HG03571 (cell line): ENCODE data around the gene SOCS2.
"Not testable (repeated sequence)": the region's sequence is repeated elsewhere in the genome, so short reads cannot be mapped to it uniquely, and the experiment has no call there.

Source experiments
- ATAC-seq: cut with Tn5 transposase; IDR thresholded peaks from one replicate; pipeline ENCODE4 v1.9.1; 2021; ENCODE audit not compliant: unreplicated experiment

Gene SOCS2

DNA sequence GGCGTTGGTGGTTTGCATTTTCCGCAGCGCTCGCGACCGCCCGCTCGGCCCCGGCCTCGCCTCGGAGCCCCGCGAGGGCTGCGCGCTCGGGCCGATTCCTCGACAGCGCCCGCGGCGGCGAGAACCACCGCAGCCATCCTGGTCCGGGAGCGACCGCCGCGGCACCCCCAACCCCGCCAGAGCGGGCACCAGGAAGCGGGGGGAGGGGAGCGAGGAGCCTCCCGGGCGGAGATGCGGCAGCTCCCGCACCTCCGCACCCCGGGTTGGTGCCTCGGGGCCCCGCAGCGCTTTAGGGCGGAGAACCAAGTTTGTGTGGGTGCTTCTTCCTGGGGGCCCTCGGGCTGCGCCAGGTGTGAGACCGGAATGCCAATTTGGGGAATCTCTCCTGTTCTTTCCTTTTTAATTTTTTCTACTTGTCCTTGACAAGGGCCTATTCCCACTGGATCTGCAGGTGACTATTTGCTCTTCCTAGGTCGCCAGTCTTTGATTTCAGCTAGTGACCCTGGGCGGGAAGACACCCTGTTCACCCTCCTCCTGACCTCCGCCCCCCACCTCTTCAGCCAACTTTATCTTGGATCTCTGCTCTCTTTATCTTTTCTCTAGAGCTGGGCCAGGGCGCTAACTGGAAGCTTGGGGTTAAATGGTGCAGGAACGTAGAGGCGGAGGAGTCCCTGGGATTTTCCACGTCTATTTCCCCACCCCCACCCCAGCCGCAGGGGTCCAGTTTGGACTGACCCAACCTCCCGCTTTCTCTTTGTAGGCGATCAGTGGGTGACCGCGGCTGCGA lies at the start of gene SOCS2:
Gene SOCS2, plus strand, starts transcription at position 751 of the 787 bp plus-strand sequence. CDS start 223 bp downstream, outside the sequence.
- no peak for ATAC-seq

GRCh38 chr12:93524386-93525133 lies 47.9 kb upstream of the SOCS2 start:
- no peak for ATAC-seq

- no peak for ATAC-seq
These were observed 45.6 kb upstream of the SOCS2 start for GRCh38 chr12:93526786-93527428.

DNA sequence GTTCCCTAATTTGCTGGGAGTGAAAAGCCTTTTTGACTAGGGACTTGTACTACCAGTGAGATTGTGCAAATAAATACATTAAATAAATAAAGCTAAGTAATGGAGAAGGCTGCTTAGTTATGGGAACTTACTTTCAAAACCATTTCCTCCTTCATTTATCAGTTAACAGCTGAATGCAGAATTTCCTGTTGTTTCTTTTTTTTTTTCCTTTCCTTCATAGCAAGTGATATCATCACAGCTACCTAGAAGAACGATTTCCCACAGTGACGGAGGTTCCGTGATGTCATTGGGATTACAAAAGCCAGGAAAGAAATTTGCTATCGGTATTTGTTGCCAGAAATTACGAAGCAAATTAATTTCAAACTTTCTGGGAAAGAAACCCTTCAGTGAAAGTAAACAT lies 42.1 kb upstream of the SOCS2 start:
- ATAC-seq: no peak

GRCh38 chr12:93533310-93533709 lies 39.2 kb upstream of the SOCS2 start:
- no peak for ATAC-seq

GRCh38 chr12:93536111-93536765 lies 36.2 kb upstream of the SOCS2 start:
- ATAC-seq: no peak

- ATAC-seq: no peak
These were observed 35.5 kb upstream of the SOCS2 start for GRCh38 chr12:93536766-93537488.

DNA sequence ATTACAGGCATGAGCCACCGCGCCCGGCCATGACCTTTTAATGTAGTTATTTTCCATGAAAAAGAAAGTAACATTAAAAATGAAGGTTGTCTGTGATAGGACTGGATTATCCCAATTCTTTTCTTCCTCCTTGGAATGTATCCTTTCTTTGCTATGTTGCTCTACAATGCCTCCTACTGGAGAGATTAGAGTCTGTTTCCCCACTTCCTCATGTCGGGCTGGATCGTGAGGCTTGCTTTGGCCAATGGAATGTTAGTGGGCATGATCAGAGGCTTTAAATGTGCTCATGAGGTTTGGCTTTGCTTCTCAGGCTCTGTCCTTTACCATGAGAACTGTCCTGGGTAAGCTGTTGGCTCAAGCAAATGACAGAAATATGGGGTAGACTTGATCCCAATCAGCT lies 34.7 kb upstream of the SOCS2 start:
- ATAC-seq: no peak

- ATAC-seq: no peak
These were observed 32.7 kb upstream of the SOCS2 start for GRCh38 chr12:93539821-93540220.

DNA sequence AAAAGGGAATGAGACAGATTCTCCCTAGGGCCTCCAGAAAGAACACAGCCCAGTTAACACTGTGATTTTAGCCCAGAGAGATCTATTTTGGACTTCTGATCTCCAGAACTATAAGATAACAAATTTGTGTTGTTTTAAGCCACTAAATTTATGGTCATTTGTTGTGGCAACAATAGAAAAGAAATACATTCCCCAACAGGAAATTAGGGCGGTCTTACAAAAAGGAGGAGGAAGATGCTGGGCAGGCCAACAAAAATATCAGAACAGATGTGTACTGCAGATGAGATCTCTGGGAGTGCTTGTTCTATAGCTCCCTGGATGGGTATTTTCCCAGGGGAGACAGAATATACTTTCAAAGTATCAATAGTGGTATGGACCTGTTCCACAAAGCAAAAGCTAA lies 32.0 kb upstream of the SOCS2 start:
- ATAC-seq: no peak

GRCh38 chr12:93541578-93542225 lies 30.8 kb upstream of the SOCS2 start:
- ATAC-seq: no peak

GRCh38 chr12:93547778-93548177 lies 24.7 kb upstream of the SOCS2 start:
- ATAC-seq: no peak

GRCh38 chr12:93549174-93549573 lies 23.3 kb upstream of the SOCS2 start:
- ATAC-seq: no peak

DNA sequence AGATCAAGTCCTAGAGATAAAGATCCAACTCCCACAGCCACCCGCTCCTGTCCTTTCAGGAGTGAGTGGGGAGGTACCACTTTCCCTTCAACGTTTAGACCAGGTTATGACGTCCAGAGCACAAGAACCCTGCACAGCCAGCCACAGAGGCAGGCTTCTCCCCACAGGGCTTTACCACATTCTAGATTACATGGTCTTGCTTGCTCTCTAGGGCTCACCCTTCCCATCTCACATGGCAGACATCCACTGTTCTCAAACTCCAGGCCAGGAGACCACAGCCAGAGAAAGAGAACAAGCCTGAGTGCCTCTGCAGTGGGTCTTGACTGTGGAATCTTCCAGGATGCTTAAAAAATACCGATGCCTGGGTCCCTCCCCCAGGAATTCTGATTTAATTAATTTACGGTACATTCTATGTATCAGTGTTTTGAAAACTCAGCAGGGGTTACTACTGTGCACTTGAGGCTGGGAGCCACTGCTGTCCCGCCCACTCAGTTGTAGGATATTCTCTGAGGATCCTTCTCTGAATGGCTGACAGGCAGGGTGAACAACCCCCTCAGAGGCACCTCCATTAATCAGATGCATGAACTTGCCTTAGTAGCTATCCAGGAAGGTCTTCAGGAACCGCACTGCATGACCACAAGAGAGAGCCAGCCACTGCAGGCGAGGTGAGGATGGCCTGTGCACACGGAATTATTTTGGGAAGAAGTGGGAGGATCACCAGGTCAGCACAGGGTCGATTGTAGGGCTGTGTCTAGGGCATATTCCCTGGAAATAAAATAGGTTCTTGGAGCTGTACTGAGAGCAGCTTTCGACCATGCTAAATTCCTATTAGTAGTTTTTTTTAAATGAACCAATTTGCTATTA lies 21.5 kb upstream of the SOCS2 start:
- ATAC-seq: no peak

DNA sequence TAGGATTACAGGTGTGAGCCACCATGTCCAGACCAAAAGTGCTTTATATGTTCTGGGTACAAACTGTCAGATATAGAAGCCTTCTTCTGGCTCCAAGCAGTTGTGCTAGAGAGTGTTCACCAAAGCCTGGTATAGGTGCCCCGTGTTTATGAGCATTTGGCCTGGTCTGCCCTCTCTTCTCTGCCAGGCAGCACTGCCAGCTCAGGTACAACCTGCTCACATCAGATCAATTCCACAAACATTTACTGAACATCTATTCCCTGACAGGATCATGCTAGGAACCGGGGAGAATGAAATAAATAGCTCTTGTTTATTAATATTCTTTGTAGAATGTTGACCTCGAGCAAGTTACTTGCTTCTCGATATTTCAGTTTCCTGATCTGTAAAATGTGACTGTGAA lies 20.0 kb upstream of the SOCS2 start:
- ATAC-seq: no peak

GRCh38 chr12:93557879-93558278 lies 14.6 kb upstream of the SOCS2 start:
- ATAC-seq: not testable (repeated sequence)

DNA sequence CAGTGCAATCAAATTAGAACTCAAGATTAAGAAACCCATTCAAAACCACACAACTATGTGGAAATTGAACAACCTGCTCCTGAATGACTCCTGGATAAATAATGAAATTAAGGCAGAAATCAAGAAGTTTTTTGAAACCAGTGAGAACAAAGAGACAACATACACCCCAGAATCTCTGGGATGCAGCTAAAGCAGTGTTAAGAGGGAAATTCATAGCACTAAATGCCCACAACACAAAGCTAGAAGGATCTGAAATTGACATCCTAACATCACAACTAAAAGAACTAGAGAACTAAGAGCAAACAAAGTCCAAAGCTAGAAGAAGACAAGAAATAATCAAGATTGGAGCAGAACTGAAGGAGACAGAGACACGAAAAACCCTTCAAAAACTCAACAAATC lies 13.8 kb upstream of the SOCS2 start:
- not testable (repeated sequence) for ATAC-seq

- no peak for ATAC-seq
These were observed 8.5 kb upstream of the SOCS2 start for GRCh38 chr12:93563807-93564538.

DNA sequence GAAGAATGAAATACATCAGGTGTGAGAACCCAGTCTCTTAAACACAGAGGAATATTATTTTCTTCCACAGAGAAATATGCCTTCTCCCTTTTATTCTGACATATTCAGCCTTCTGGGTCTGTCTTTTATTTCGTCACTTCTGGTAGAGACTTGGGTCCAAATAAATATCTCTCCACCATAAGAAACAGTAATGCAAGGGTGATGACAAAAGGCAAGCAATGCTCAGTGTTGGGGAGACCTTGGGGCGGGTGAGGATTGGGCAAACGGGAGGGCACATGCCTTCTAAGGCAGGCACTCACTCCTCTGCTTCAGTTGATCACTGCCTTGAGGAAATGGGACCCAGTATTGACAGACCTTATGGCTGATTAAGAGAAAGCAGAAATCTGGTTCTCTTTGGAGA lies 6.7 kb upstream of the SOCS2 start:
- no peak for ATAC-seq
